ENCODE data around the gene SPOCK1. TPM values are rescaled to one million over a fixed set of nuclear protein-coding genes. Genes with fewer than 3 reads are reported as not detected.

Gene SPOCK1
- total and polyA plus RNA-seq, 9 of the 15 experiments (the other 6 are each of a cell fraction or from before 2014, with no cell fraction given) = 0.01 to 0.35 (median 0.04) TPM; not detected in 6

DNA sequence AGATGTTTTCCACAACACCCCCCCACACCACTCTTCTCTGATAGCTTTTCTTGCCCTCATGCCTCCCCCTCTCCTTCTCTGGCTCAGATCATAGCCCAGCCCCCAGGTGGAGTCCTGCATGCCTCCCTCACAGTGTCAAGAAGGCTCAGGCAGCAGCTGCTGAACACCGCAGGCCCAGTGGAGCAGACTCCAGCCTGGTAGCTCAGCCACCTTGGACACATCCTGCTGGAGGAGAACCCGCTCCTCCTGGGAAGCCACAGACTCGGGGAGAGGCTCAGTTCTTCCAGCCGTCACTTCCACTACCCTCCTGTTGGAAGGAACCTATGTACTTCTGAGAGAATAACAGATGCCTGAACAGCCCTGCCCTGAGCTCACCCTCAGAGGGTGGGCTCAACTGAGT is 143.4 kb downstream of the SPOCK1 start:
- H3K4me1 ChIP-seq (replicated peaks in 1 of 2; ENCODE audit: control insufficient read depth in 2 of 2, insufficient read depth in 2 of 2, low read length in 2 of 2) = no peaks in the 10 kb centered on the region
- intact Hi-C loops (cut with micrococcal nuclease) = no loop called here
- no peaks in the 10 kb centered on the region for H4K20me1 ChIP-seq (replicated peaks; ENCODE audit: control insufficient read depth, insufficient read depth, low read length)
- H3K9me1 ChIP-seq (ENCODE audit: control insufficient read depth, insufficient read depth, low read length) = no peaks in the 10 kb centered on the region
- no peaks in the 10 kb centered on the region for H3K36me3 ChIP-seq (ENCODE audit: control insufficient read depth, insufficient read depth, low read length)
- no peaks in the 10 kb centered on the region for H3K79me2 ChIP-seq (ENCODE audit: control insufficient read depth, insufficient read depth, low read length)
- WGBS (ENCODE audit: insufficient coverage, low coverage, missing lambda C conversion rate) = 2% methylated on average over 4 of the region's 4 CpGs
- H3K9ac ChIP-seq (ENCODE audit: insufficient read depth in 1 of 2, low read depth in 2 of 2, low read length in 2 of 2) = no peak overlapping the region
- POLR2A ChIA-PET = interaction anchor here (0.5 kb wide), 1 partner anchor 98 kb away, joined by 4 read pairs; no protein-coding TSS in a partner anchor
- no peak overlapping the region for H3K4me3 ChIP-seq
- no peak overlapping the region for H3K4me2 ChIP-seq (ENCODE audit: insufficient read depth, low read length)
- DNase-seq (ENCODE audit: extremely low read depth in 1 of 4, low spot score in 3 of 4) (no peak), FAIRE-seq (no peak), ATAC-seq (no peak)
- H2AFZ ChIP-seq (ENCODE audit: low read depth, low read length) = no peak overlapping the region
- in situ Hi-C loops (cut with MboI) = no loop called here
- CTCF ChIA-PET (ENCODE audit: low intra/inter-chr PET ratio) = no interaction called here
- H3K27me3 ChIP-seq (ENCODE audit: control insufficient read depth in 2 of 2, insufficient read depth in 2 of 2, low read length in 2 of 2) = peaks cover 0 to 9% of the 10 kb centered on the region in 2 experiments; a peak in 1 of 5 replicates
- BruUV-seq (replicated peaks) = no TSS peak
- TF ChIP-seq GABPA (tag; conservative IDR thresholded peaks at IDR 0.05; ENCODE audit: low read depth) = no peak
- no peak for TF ChIP-seq POLR2B (IDR thresholded peaks at IDR 0.05; ENCODE audit: low read depth, partially characterized antibody)
- no peak for TF ChIP-seq GTF2E2 (tag; IDR thresholded peaks at IDR 0.05)
- no peak for TF ChIP-seq TEAD4 (IDR thresholded peaks at IDR 0.05; ENCODE audit: low read length)
- TF ChIP-seq TEAD4 (CRISPR knock-in tag; IDR thresholded peaks at IDR 0.05; ENCODE audit: borderline replicate concordance) = no peak
- TF ChIP-seq ZNF232 (CRISPR knock-in tag; IDR thresholded peaks at IDR 0.05) = no peak
- no peak for TF ChIP-seq FOSL1 (tag; conservative IDR thresholded peaks at IDR 0.05)
- no peak for TF ChIP-seq HCFC1 (IDR thresholded peaks at IDR 0.05; ENCODE audit: low read depth, low read length)
- no peak for TF ChIP-seq PRMT5 (CRISPR knock-in tag; IDR thresholded peaks at IDR 0.05)
- no peak for TF ChIP-seq RFX5 (IDR thresholded peaks at IDR 0.05; ENCODE audit: low read depth, low read length)
- no peak for TF ChIP-seq MXI1 (IDR thresholded peaks at IDR 0.05; ENCODE audit: low read depth, low read length)
- TF ChIP-seq FUS (optimal IDR thresholded peaks at IDR 0.05; ENCODE audit: low read depth, low read length) = no peak
- TF ChIP-seq, protein P1, sequence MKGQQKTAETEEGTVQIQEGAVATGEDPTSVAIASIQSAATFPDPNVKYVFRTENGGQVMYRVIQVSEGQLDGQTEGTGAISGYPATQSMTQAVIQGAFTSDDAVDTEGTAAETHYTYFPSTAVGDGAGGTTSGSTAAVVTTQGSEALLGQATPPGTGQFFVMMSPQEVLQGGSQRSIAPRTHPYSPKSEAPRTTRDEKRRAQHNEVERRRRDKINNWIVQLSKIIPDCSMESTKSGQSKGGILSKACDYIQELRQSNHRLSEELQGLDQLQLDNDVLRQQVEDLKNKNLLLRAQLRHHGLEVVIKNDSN (CRISPR knock-in tag; IDR thresholded peaks at IDR 0.05) = no peak
- TF ChIP-seq, protein P2, sequence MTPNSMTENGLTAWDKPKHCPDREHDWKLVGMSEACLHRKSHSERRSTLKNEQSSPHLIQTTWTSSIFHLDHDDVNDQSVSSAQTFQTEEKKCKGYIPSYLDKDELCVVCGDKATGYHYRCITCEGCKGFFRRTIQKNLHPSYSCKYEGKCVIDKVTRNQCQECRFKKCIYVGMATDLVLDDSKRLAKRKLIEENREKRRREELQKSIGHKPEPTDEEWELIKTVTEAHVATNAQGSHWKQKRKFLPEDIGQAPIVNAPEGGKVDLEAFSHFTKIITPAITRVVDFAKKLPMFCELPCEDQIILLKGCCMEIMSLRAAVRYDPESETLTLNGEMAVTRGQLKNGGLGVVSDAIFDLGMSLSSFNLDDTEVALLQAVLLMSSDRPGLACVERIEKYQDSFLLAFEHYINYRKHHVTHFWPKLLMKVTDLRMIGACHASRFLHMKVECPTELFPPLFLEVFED (CRISPR knock-in tag; conservative IDR thresholded peaks at IDR 0.05) = no peak
- TF ChIP-seq ZNF41 (CRISPR knock-in tag; conservative IDR thresholded peaks at IDR 0.05) = no peak
- TF ChIP-seq TBP (optimal IDR thresholded peaks at IDR 0.05; ENCODE audit: low read depth, low read length) = no peak
- no peak for TF ChIP-seq FOXP1 (CRISPR knock-in tag; IDR thresholded peaks at IDR 0.05)
- TF ChIP-seq, protein P3, sequence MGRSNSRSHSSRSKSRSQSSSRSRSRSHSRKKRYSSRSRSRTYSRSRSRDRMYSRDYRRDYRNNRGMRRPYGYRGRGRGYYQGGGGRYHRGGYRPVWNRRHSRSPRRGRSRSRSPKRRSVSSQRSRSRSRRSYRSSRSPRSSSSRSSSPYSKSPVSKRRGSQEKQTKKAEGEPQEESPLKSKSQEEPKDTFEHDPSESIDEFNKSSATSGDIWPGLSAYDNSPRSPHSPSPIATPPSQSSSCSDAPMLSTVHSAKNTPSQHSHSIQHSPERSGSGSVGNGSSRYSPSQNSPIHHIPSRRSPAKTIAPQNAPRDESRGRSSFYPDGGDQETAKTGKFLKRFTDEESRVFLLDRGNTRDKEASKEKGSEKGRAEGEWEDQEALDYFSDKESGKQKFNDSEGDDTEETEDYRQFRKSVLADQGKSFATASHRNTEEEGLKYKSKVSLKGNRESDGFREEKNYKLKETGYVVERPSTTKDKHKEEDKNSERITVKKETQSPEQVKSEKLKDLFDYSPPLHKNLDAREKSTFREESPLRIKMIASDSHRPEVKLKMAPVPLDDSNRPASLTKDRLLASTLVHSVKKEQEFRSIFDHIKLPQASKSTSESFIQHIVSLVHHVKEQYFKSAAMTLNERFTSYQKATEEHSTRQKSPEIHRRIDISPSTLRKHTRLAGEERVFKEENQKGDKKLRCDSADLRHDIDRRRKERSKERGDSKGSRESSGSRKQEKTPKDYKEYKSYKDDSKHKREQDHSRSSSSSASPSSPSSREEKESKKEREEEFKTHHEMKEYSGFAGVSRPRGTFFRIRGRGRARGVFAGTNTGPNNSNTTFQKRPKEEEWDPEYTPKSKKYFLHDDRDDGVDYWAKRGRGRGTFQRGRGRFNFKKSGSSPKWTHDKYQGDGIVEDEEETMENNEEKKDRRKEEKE (IDR thresholded peaks at IDR 0.05; ENCODE audit: borderline replicate concordance in 1 of 2, control insufficient read depth in 1 of 2, low read depth in 2 of 2, low read length in 1 of 2) = no peak
- no peak for TF ChIP-seq PHF20 (IDR thresholded peaks at IDR 0.05; ENCODE audit: partially characterized antibody)
- H3K27ac ChIP-seq (ENCODE audit: extremely low read depth, low read depth, low read length) = no peak overlapping the region
- no peaks in the 10 kb centered on the region for H3K9me3 ChIP-seq (replicated peaks; ENCODE audit: control insufficient read depth, insufficient read depth, low read depth, low read length)
